ENCODE data around the gene AHSA1. TPM values are rescaled to one million over a fixed set of nuclear protein-coding genes. Genes with fewer than 3 reads are reported as not detected.

The AHSA1 gene
- total and polyA plus RNA-seq, 2 donors (not counting 1 experiment from before 2014, with no cell fraction given) = 83.2 to 87.5 TPM

DNA sequence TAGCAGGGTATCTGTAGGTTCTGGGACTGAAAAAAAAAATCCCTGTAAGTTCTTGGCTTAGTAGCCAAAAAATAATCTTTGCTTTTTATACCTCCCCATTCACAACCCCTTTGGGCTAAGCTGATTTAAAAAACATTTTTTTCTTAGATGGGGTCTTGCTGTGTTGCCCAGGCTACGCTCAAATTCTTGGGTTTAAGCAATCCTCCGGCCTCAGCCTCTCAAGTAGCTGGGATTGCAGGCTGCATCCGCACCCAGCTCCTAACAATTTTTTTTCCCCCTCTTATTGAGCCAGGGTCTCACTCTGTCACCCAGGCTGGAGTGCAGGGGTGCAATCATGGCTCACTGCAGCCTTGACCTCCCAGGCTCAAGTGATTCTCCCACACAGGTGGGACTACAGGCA, 49.9 kb downstream of the AHSA1 start:
- CTCF ChIA-PET = interaction anchor here (0.7 kb wide), 1 partner anchor 232 kb away, joined by 3 read pairs; no protein-coding TSS in a partner anchor
- intact Hi-C loops (cut with micrococcal nuclease) = no loop called here

GRCh38 chr14:77508249-77508648, 50.4 kb downstream of the AHSA1 start:
- ATAC-seq (ENCODE audit: low read depth) (no peak), DNase-seq (no peak)
- Histone ChIP-seq H3K27ac (ENCODE audit: low read length in 2 of 2) (no peak overlapping the region), H3K9ac (ENCODE audit: low read length) (no peak overlapping the region), H3K79me2 (ENCODE audit: control insufficient read depth, insufficient read depth, low read length) (no peaks in the 10 kb centered on the region), H3K36me3 (replicated peaks in 1 of 2; ENCODE audit: control extremely low read depth in 1 of 2, control insufficient read depth in 1 of 2, extremely low read depth in 1 of 2, insufficient read depth in 2 of 2, low read length in 1 of 2) (peaks cover 8 to 45% of the 10 kb centered on the region in 2 experiments), H3K27me3 (replicated peaks in 1 of 4; ENCODE audit: control extremely low read depth in 1 of 4, control insufficient read depth in 3 of 4, insufficient read depth in 4 of 4, low read length in 3 of 4) (no peaks in the 10 kb centered on the region), H2AFZ (ENCODE audit: insufficient read depth, low read depth, low read length, poor library complexity, severe bottlenecking) (no peak overlapping the region), H3K4me2 (replicated peaks; ENCODE audit: low read depth, low read length, poor library complexity, severe bottlenecking) (no peak overlapping the region), H3K9me3 (ENCODE audit: control extremely low read depth in 1 of 3, control insufficient read depth in 2 of 3, insufficient read depth in 1 of 3, low read length in 2 of 3) (peaks cover 0 to 10% (median 5%) of the 10 kb centered on the region in 3 donors), H4K20me1 (ENCODE audit: control insufficient read depth, insufficient read depth, low read length, poor library complexity, severe bottlenecking) (no peaks in the 10 kb centered on the region), H3K4me3 (ENCODE audit: control extremely low read depth in 1 of 5, extremely low read depth in 1 of 5, insufficient read depth in 1 of 5, low read depth in 2 of 5, low read length in 4 of 5) (no peak overlapping the region), H3K4me1 (ENCODE audit: control insufficient read depth in 2 of 2, insufficient read depth in 2 of 2, low read length in 2 of 2) (no peaks in the 10 kb centered on the region)
- peaks cover 2% of the 10 kb centered on the region for H3K9me3 Mint-ChIP-seq (ENCODE audit: insufficient read depth)
- no peak overlapping the region for H3K27ac Mint-ChIP-seq
- ChIA-PET POLR2A (no interaction called here), CTCF (interaction anchor here (0.7 kb wide), 1 partner anchor 232 kb away, joined by 3 read pairs; no protein-coding TSS in a partner anchor)
- no peaks in the 10 kb centered on the region for H3K4me1 Mint-ChIP-seq
- H3K4me3 Mint-ChIP-seq = no peak overlapping the region
- H3K27me3 Mint-ChIP-seq = no peaks in the 10 kb centered on the region
- TF ChIP-seq, protein P1, sequence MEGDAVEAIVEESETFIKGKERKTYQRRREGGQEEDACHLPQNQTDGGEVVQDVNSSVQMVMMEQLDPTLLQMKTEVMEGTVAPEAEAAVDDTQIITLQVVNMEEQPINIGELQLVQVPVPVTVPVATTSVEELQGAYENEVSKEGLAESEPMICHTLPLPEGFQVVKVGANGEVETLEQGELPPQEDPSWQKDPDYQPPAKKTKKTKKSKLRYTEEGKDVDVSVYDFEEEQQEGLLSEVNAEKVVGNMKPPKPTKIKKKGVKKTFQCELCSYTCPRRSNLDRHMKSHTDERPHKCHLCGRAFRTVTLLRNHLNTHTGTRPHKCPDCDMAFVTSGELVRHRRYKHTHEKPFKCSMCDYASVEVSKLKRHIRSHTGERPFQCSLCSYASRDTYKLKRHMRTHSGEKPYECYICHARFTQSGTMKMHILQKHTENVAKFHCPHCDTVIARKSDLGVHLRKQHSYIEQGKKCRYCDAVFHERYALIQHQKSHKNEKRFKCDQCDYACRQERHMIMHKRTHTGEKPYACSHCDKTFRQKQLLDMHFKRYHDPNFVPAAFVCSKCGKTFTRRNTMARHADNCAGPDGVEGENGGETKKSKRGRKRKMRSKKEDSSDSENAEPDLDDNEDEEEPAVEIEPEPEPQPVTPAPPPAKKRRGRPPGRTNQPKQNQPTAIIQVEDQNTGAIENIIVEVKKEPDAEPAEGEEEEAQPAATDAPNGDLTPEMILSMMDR (IDR thresholded peaks at IDR 0.05) = no peak
- TF ChIP-seq EZH2 (IDR thresholded peaks at IDR 0.05; ENCODE audit: borderline replicate concordance, insufficient read depth, low read depth, low read length, poor library complexity, severe bottlenecking) = no peak
- no CpG with 5 or more reads among the region's 4 CpGs for WGBS (ENCODE audit: insufficient coverage)
- intact Hi-C loops (cut with micrococcal nuclease) = no loop called here

More for the DNA sequence above, 49.9 kb downstream of the AHSA1 start:
- 95% methylated on average over 3 of the region's 3 CpGs for WGBS (ENCODE audit: insufficient coverage)
- Mint-ChIP-seq H3K9me3 (ENCODE audit: insufficient read depth) (peaks cover 4% of the 10 kb centered on the region), H3K27ac (no peak overlapping the region), H3K4me3 (no peak overlapping the region), H3K27me3 (no peaks in the 10 kb centered on the region), H3K4me1 (no peaks in the 10 kb centered on the region)
- Histone ChIP-seq H4K20me1 (ENCODE audit: control insufficient read depth, insufficient read depth, low read length, poor library complexity, severe bottlenecking) (no peaks in the 10 kb centered on the region), H3K4me1 (ENCODE audit: control insufficient read depth in 2 of 2, insufficient read depth in 2 of 2, low read length in 2 of 2) (no peaks in the 10 kb centered on the region), H3K36me3 (replicated peaks in 1 of 2; ENCODE audit: control extremely low read depth in 1 of 2, control insufficient read depth in 1 of 2, extremely low read depth in 1 of 2, insufficient read depth in 2 of 2, low read length in 1 of 2) (peaks cover 8 to 45% of the 10 kb centered on the region in 2 experiments), H3K9me3 (ENCODE audit: control extremely low read depth in 1 of 3, control insufficient read depth in 2 of 3, insufficient read depth in 1 of 3, low read length in 2 of 3) (peaks cover 0 to 12% (median 5%) of the 10 kb centered on the region in 3 donors), H3K27me3 (replicated peaks in 1 of 4; ENCODE audit: control extremely low read depth in 1 of 4, control insufficient read depth in 3 of 4, insufficient read depth in 4 of 4, low read length in 3 of 4) (no peaks in the 10 kb centered on the region), H3K79me2 (ENCODE audit: control insufficient read depth, insufficient read depth, low read length) (no peaks in the 10 kb centered on the region), H3K4me3 (ENCODE audit: control extremely low read depth in 1 of 5, extremely low read depth in 1 of 5, insufficient read depth in 1 of 5, low read depth in 2 of 5, low read length in 4 of 5) (no peak overlapping the region), H3K4me2 (replicated peaks; ENCODE audit: low read depth, low read length, poor library complexity, severe bottlenecking) (no peak overlapping the region), H3K9ac (ENCODE audit: low read length) (no peak overlapping the region), H2AFZ (ENCODE audit: insufficient read depth, low read depth, low read length, poor library complexity, severe bottlenecking) (no peak overlapping the region), H3K27ac (ENCODE audit: low read length in 2 of 2) (no peak overlapping the region)
- no peak for DNase-seq
- POLR2A ChIA-PET = no interaction called here
- TF ChIP-seq, protein P1 (IDR thresholded peaks at IDR 0.05) = no peak
- no peak for TF ChIP-seq EZH2 (IDR thresholded peaks at IDR 0.05; ENCODE audit: borderline replicate concordance, insufficient read depth, low read depth, low read length, poor library complexity, severe bottlenecking)
- no peak for ATAC-seq (ENCODE audit: low read depth)

Data from B cell (primary cell).